Activated T-helper 9 cell treated with anti-CD3 and anti-CD28 coated beads, Interleukin-2, amount 50 U/mL, for 16 hours (primary cell): ENCODE data around the gene ABI3BP.
"Not testable (repeated sequence)": the region's sequence is repeated elsewhere in the genome, so short reads cannot be mapped to it uniquely, and the experiment has no call there.

ENCODE experiments used
- DNase-seq: peaks from one replicate; pipeline ENCODE4 v3.0.0-alpha.2; 2020; ENCODE audit warnings: low read depth

ABI3BP gene, protein sequence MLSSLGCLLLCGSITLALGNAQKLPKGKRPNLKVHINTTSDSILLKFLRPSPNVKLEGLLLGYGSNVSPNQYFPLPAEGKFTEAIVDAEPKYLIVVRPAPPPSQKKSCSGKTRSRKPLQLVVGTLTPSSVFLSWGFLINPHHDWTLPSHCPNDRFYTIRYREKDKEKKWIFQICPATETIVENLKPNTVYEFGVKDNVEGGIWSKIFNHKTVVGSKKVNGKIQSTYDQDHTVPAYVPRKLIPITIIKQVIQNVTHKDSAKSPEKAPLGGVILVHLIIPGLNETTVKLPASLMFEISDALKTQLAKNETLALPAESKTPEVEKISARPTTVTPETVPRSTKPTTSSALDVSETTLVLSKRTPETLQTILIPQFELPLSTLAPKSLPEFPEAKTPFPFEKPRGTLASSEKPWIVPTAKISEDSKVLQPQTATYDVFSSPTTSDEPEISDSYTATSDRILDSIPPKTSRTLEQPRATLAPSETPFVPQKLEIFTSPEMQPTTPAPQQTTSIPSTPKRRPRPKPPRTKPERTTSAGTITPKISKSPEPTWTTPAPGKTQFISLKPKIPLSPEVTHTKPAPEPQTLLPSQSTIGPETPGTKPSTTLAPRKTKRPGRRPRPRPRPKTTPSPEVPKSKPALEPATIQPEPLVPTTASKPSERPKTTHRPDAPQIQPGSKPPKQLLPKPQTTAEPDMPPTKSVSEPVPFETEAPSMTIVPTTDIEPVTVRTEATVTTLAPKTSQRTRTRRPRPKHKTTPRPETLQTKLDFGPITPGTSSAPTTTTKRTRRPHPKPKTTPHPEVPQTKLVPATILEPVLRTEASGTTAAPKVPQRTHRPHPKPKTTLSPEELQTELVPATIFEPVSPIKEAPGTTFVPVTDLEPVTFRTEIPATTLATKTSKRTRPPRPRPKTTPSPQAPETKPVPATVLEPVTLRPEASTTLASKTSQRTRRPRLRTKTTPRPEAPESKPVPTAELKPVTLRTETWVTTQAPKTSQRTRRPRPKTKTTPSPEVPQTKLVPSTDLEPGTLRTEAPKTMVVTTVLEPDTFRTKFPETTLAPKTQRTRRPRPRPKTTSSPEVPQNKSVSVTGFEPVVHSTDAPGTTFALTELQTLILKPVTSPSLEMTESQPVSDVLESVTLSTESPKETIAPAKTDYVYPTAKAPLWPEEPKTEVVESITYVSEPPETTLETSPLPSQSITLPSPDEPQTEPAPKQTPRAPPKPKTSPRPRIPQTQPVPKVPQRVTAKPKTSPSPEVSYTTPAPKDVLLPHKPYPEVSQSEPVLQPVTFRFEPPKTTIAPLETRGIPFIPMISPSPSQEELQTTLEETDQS (N-terminal part only)

DNA sequence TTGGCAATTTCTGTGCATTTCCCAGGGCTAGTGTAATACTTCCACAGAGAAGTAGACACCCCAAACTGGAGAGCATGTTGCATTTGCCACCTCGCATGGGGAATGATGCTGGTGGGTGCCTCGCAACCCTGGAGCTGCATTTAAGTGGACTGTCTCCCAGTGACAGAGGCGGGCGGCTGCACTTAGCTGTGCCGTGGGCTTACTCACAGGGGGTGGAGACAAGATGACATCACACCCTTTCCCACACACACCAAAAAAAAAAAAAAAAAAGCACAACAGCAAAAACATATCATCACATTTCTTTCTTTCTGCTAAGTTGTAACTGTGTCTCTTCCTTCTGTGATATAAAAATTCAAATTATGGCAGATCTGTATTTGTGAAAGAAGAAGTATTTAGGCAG lies at the start of gene ABI3BP:
TSS of gene ABI3BP (minus strand) at position 113 of the 400 bp plus-strand sequence. CDS start at position 76, 37 bp downstream.
- no peak for DNase-seq

DNA sequence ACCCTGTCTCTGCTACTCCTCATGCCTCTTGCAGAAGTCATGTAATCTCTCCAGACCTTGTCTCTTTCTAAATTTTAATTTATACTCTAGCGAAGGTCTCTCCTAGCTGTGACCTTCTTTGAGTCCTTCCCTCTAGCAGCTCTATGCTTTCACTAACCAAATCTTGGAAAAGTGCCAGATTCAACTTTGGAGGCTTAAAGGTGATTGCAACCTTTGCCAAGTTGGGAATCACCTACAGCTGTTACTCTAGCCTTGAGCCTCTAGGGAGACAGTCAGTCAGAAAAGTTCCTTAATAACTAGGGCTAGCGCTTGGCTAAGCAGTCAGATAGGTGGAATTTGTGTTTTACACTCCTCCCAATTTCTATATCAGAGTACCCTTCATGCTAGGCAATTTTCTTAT lies 46.1 kb upstream of the ABI3BP start:
- DNase-seq: no peak

DNA sequence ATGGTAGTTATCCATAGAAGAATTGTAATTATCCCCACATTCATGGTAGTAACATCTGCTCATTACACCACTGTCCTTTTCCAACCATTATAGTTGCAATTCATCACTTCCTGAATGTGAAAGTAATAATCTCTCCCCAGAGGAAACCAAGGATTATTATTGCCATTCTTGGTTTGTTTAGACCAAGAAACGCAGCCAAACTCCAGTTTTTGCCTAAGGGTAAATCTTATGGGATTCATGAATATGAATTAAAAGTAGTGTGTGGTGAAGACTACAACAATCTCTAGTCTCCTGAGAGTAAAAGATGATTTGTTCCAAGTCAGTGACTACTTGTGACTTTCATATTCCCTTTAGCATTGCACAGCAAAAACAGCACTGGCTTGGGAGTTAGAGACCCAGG lies 45.7 kb upstream of the ABI3BP start:
- DNase-seq: no peak

DNA sequence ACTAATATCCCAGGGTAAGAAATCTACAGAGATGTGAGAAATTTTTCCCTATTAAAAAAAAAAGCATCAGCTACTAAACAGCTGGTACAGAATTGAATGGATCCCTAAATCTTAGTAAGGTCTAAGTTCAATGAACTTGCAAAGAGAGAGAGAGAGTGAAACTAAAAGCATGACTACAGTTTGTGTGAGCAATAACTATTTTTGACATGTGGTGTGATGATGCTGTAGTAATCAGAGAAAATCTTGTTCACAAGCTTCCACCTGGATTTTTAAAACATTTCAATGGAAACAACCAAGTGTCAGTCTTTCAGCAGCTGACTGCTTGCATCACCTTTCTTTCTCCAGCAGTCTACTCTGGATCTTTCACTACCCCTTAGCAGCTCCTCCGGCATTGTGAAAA lies 45.2 kb upstream of the ABI3BP start:
- no peak for DNase-seq

DNA sequence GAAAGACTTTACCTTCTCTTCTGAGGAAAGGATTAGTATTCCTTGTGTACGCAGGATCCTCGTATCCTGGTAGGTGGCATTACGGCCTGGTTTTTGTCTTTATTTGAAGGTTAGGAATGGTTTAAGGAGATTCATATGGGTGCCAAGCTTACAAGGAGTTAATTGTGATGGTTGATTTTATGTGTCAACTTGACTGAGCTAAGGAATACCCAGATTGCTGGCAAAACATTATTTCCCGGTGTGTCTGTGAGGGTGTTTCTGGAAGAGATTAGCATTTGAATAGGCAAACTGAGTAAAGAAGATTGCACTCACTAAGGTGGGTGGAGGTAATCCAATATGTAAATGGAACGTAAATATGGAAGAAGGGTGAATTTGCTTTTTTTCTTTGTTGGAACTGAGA lies 44.4 kb upstream of the ABI3BP start:
- no peak for DNase-seq

DNA sequence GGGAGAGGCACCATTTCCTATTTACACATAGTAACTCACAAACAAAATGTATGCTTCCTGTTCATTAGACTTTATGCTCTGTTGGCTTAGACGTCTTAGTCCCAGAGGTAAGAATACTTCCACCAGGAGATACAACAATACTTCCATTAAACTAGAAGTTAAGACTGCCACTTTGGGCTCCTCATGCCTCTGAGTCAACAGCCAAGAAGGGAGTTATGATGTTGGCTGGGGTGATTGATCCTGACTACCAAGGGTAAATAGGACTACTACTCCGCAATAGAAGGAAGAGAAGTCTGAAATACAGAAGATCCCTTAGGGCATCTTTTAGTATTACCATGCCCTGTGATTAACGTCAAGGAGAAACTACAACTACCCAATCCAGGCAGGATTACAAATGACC lies 43.5 kb upstream of the ABI3BP start:
- DNase-seq: no peak

DNA sequence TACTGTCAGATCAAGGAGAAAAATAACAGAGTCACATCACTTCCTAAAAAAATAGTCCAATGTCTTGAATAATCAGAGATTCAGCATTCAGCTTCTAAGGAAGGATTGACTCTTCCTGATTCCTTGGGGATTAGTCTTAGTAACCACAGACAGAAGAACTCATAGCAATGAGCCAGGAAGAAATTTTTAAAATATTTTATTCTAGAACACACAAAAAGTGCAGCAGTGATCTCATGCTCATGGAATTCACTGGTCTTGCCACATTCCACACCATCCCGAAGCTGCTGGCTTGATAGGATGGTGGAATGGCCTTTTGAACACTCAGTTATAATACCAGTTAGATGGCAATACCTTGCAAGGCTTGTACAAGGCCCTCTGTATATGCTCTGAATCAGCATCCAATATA lies 43.0 kb upstream of the ABI3BP start:
- DNase-seq: no peak

DNA sequence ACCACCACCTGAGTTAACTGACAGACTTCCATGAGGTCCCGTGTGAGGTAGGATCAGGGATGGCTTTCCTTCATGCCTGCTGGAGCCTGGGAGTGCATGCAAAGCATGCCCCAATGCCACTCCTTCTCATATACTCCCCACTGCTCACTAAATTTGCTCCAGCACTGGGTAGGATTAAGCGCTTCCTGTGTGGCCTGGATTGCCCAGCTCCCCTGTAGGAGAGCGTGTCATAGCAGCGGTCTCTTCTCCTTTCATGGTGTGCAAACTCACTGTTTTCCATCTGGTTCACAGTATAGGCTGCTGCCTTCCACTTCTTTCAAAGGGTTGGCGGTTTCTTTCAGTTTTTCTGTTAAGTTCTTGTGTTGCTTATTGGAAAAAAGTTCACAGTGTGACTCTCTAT lies 34.1 kb upstream of the ABI3BP start:
- no peak for DNase-seq

DNA sequence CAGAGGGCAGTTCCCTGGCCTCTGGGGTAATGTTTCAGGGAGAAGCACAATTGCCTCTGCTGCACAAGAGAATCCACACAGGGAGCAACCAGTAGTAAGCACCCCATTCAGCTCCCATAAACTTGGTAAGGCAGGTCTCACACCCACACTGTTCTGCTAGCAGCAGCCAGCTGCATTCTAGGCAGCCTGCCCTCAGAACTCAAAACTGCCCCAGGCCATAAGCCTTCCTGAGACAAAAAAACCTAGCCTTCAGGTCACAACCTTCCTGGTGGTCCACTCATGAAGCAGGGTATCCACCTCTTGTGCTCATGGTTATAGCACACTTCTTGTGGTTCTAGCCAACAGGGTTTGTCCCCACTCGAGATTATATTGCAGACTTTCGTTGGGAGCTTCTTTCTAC lies 33.7 kb upstream of the ABI3BP start:
- DNase-seq: no peak

DNA sequence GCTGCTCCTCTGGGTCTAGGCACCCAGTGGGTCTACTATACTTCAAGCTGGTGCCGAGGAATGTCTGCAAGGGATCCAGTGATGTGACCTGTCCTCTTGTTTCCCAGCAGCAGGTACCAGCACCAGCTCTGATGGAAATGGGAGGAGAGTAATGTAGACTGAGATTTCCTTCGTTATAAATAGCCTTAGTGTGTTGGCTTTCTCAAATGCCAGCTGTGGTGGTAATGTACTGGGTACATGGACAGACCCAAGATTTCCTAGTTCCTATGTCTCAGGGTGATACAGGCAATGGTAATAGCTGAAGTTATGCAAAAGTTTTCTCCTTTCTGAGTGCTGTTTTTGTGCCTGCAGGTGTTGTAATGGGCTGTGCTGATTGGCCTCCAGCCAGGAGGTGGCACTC lies 33.0 kb upstream of the ABI3BP start:
- DNase-seq: no peak

DNA sequence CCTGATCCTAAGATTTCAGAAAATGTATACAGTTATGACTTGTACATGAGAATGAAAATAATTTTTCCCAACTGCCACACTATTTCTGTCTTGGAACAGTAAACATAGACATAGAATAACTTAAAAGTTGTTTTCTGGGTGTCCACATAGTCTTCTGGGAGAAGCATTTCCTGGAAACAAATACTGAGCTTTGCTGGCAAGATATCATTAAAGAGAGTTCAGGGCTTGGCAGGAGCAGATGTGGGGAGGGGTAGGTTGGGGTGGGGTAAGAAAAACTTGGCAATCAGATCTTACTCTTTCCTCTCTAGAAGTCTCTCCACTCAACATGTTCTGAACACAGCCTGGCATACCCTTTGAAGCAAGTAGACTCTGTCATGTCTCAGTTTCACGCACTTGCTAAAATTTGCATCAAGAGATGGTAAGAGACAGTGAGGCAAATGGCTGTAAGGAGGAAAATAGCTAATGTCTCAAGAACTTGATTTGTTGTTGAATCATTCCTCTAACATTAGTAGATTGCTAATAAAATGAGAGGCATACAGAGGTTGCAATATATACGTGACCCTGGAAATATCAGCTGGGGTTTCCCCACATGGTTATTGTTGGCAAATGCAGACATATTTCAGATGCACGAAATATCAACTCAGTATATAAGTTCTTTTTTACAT lies 27.3 kb upstream of the ABI3BP start:
- DNase-seq: no peak

DNA sequence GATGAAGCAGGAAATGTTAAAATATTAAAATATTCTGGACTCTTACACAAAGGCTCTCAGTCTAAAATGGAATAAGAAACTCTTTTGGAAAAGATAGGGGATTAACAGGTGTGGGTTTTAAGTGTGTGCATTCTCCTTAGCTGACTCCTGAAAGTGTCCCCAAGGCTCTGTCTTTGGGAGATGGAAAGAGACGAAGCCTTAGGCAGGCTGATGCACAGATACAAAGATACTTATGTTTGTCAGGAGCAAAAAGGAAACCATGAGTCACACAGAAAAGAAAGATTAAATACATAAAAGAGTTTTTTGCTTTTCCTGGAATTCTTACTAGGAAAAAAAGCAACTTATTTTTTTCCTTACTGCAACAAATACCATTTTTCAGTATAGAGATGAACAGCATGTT lies 23.8 kb upstream of the ABI3BP start:
- no peak for DNase-seq

DNA sequence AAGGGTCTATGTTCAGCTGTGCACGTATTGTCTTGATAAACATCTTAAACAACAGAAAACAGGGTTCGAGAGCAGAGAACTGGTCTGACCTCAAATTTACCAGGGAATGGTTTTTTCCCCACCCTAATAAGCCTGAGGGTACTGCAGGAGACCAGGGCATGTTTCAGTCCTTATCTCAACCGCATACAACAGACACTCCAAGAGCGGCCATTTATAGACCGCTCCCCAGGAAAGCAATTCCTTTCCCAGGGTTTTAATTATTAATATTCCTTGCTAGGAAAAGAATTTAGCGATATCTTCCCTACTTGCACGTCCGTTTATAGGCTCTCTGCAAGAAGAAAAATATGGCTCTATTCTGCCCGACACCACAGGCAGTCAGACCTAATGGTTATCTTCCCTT lies 19.1 kb upstream of the ABI3BP start:
- DNase-seq: not testable (repeated sequence)

DNA sequence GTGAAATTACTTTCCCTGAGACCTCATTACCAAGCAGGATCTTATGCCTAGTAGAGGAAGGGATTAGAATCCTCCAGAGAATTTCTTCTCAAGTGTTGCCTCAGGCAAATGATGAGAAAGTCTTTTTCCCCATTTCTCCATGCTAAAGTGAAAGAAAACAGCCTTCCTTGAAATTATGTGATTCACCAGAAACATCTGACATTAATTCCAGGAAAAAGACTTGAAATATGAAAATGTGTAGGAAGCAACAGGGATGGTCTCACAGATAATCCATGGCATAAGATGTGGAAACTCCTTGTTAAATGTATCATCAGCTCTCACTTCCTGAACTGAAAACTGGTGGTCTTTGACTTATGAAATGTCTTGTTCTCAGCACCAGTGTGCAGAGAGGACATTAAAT lies 17.9 kb upstream of the ABI3BP start:
- no peak for DNase-seq

DNA sequence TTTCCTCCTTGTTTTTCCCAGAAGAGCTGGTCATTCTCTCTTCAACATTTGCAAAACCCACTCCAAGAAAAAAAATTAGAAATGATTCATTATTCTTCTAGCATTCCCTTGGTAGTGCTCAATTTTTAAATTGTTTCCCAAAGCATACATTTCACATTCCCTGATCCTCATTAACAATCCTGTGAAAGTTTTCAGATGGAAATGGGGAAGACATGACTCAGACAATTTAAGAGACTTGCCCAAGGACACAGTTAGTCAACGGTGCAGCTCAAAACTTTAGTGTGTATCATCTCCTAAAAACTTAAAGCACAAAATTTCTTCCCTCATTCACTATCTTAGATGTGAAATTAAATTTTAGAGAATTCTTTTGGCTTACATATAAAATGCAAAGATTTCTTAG lies 17.1 kb upstream of the ABI3BP start:
- DNase-seq: no peak

DNA sequence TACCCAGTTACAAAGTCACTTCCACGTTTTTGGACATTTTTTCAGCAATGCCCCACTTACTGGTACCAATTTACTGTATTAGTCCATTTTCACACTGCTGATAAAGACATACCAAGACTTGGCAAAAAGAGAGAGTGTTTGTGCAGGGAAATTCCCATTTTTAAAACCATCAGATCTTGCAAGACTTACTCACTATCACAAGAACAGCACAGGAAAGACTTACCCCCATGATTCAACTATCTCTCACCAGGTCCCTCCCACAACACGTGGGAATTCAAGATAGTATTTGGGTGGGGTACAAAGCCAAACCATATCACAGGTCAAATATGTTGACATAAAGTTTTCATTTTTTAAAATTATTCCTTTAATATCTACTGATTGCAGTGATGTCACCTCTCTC lies 16.2 kb upstream of the ABI3BP start:
- no peak for DNase-seq

DNA sequence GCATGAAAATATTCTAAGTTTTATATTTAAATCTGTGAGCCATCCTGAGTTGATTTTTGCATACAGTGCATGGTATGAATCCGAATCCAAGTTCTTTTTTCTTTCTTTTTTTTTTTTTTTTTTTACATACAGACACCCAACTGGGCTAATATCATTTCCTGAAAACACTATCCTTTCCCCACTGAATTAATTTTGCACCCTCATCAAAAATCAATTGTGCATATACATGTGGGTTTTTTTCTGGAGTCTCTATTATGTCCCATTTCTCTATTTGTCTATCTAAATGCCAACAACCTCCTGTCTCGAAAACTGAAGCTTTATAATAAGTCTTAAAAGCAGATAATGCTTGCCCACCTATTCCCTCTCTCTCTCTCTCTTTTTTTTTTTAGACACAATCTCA lies 5.9 kb upstream of the ABI3BP start:
- no peak for DNase-seq

DNA sequence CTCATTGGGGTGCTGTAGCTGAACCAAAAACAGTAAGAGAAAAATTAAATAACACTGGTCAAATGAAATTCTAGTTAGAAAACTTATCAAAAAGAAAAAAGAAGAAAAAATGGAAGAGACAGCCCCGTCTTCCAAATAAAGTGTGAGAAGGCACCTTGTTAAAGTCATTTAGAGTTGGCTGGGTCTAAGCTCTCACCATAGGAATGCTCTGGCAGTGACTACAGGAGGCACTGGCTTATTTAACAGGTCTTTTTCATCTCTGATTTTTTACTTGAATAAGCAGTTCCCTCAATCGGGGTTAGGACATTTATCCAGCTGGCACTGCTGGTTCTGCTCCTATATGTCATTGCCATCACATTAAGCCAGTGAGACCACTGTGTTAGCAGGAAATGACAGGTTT lies 1.6 kb upstream of the ABI3BP start:
- DNase-seq: no peak

DNA sequence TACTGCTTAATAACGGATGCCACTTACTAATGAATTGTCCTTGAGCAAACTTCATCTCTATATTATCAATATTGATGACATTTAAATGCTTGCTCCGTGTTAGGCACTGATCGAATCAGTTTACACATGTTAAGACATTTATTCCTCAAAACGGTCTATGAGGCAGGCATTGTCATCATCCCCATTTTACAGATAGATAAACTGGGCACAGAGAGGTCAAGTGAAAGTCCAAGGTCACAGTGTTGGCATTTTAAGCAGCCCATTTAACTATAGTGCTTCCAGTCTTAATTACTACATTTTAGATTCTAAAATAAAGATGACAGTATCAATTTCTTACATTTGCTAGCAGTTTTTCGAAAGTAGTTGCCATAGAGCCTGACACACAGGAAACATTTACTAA lies 966 bp upstream of the ABI3BP start:
- no peak for DNase-seq

DNA sequence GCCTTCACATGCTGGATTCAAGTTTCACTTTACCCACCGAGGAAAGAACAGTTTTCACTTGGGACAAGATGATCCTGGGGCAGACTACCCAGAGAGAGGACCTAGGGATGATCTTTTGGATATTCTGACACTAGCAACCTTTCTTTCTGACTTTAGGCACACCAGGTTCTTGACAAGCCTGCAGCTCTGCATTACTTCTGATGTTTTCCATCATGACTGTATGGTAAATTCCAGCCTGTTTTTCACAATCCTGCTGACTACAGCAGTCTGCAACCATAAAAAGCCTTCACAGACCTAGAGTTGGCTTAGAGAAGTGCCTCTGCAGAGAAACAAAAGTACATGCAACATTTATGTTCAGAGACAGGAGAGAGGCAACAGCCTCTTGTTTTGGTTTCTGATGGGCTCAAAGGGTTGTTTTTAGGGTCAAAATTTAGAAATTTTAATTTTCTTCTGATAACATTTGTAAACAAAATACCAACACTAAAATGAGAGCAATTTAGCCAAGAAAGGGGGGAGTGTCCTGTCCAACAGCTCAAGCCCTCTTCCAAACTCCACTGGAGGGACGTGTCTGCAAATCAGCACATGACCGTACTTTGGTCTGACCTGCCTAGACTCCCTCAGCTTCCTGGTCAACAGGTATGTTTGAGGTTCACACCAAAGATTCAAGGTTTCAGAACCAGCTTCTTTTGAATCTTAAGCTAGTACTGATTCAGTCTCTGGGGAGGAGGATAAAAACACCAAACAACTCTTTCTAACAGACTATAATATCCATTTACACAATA lies 799 bp downstream of the ABI3BP start:
- DNase-seq: no peak

DNA sequence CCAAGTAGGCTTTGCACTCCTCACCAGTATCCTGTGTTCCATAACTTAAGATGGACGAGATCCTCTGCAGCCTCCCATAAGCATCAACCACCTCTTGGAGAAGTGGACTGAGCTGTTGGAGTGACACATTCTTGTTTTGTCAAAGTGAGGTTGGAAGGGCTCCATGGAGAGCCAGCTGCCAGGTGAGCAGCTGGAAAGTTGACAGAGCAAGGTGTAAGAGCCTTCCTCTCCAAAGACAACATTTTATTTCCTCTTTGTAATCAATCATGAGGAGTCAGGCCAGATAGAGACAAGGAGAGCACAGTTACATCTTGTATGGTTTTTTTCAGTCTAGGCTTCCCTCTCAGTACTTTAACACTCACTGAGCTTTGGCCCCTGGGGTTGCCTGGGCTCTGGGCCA lies 5.1 kb downstream of the ABI3BP start:
- no peak for DNase-seq
